SKM-1 treated with dmso at 0.1 percent for 144 hours (cell line): ENCODE results near the gene DENND2A.
"Not testable (repeated sequence)": the region's sequence is repeated elsewhere in the genome, so short reads cannot be mapped to it uniquely, and the experiment has no call there.

Source experiments
- DNase-seq: peaks from one replicate; lab custom pipeline; 2025; ENCODE audit not compliant: unreplicated experiment; lab: John Stamatoyannopoulos, UW

Gene DENND2A

DNA sequence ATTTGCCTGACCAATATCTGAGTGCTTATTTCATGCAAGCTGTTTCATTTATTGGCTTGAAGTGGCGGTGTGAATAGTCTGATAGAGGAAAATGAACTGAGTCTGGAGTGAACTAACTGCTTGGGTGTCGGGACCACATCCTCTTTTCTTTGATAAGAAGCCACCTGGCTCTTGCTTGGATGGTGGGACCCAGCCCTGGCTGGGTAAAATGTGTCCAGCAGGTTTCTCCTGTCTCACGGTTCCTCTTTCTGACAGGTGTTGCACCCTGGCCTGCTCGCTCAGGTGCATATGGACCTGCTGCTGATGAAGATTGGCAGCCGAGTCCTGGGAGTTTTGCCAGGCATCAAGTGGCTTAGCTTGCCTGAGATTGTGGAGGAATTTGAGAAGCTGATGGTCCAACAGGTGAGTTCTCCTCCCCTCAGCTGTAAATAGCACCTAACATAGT lies 33.8 kb upstream of the DENND2A start:
- DNase-seq = no peak

DNA sequence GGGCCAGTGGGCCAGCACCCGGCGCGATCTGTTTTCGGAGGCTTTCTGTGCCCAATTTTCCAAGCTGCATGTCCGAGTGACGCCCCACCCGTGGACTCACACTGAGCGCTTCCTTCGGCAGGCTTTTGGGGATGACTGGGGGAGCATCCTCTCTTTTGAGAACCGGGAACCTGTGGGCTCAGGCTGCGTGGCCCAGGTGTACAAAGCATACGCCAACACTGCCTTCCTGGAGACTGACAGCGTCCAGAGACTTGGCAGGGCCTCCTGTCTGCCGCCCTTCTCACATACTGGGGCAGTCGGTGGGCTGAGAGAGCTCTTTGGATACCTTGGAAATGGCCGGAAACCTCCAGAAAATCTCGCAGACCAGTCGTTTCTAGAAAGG lies 33.2 kb upstream of the DENND2A start:
- DNase-seq = no peak

DNA sequence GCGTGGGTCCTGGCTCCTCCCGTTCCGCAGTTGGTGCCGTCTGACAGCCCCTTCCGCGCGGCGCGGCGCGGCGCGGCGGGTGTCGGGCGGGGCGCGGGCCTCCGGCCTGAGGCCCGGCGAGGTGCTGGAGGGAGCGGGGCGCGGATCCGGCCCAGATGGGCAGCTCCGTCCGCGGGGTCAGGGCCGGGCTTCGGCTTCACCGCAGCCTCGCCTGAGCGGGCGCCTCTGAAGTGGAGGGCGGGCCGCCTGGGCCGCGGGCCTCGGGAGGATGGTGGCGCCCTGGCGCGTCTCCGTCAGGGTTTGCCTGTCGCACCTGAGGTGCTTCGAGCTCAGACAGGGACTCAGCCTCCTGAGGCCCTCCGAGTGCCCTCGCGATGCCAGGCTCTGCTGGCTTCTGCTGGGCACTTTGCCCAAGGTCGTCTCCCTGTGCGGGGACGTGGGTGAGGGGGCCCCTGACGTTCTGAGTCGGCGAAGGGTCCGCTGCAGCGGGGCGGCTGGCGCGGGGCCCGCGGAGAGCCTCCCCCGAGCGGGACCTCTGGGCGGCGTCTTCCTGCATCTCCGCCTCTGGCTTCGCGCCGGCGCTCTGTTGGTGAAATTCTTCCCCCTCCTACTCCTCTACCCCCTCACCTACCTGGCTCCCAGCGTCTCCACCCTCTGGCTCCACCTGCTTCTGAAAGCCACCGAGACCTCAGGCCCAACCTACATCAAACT lies 32.6 kb upstream of the DENND2A start:
- DNase-seq = peak; percentile 28

DNA sequence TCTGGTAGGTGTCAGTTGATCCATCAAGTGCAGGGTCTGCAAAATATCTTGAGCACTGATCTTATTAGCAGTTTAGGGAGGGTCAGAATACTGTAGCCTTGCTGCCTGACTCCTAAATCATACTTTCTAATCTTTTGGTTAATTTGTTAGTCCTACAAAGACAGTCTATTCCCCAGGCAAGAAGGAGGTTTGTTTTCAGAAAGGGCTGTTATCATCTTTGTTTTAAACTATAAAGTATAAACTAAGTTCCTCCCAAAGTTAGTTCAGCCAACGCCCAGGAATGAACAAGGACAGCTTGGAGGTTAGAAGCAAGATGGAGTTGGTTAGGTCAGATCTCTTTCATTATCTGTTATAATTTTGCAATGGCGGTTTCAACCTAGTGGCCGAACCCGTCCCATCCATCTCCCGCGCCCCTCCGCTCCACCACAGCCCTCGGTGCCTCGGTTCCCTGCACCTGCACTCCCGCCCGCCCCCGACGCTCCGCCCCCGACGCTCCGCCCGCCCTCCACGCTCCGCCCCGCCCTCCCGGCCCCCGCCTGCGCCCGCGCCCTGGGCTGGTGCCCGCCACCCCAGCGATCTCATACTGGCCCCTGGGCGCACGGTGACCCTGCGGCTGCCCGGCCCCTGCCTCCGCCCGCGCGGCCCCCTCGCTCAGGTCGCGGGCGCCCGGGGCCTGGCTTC lies 31.9 kb upstream of the DENND2A start, which contains the start of gene ADCK2:
TSS of gene ADCK2 (plus strand) at position 564 of the 681 bp plus-strand sequence. CDS start 386 bp downstream, outside the sequence.
- peak; percentile 28 for DNase-seq

DNA sequence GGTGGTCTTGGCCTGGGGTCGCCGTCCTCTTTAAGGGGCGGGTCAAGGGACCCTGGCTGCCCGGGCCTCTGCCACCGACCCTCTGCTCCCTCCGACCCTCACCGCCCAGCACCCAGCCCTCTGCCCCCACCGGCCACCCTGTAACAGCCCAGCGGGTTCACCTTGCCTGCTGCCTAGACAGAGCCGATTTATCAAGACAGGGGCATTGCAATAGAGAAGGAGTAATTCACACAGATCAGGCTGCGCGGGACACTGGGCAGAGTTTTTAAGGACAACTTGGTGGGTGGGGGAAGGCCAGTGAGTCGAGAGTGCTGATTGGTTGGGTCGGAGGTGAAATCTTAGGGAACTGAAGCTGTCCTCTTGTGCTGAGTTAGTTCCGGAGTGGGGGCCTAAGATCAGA lies 31.4 kb upstream of the DENND2A start:
- no peak for DNase-seq

DNA sequence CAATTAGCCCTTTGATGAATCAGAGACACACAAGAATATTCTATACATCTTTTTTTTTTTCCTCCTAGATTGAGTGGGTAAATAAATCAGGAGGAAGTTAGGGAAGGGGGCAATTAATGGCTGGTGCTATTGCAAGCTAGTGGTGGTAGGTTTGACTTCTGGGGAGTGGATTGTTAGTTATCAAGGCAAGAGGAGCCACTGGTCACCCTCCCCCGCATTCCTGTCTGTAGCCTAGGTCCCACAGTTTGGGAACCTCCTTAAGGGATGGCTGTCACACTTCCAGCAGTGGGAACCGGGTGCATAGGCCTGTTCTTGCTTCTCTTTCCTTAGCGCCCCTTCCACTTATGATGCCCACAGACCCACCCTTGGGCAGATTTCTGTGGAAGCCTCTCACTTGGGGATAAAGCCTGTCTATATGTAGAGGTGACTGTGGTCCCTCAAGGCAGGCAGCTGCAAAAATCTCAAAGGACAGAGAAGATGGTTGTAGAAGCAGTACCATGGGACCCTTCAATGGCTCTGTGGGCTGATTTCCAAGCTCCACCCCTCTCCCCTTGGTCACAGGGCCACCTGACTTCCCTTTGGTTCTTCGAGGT lies 29.8 kb upstream of the DENND2A start:
- DNase-seq = no peak

DNA sequence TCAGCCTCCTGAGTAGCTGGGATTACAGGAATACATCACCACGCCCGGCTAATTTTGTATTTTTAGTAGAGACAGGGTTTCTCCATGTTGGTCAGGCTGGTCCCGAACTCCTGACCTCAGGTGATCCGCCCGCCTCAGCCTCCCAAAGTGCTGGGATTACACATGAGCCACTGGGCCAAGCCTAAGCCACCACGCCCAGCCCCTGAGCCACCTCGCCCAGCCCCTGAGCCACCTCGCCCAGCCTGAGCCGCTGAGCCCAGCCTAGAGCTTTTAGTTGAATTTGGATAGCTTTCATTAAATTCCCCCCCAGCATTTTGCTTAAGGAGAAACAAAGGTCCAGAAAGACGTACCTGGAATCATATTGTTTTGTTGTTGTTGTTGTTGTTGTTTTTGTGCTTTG lies 29.2 kb upstream of the DENND2A start:
- not testable (repeated sequence) for DNase-seq

DNA sequence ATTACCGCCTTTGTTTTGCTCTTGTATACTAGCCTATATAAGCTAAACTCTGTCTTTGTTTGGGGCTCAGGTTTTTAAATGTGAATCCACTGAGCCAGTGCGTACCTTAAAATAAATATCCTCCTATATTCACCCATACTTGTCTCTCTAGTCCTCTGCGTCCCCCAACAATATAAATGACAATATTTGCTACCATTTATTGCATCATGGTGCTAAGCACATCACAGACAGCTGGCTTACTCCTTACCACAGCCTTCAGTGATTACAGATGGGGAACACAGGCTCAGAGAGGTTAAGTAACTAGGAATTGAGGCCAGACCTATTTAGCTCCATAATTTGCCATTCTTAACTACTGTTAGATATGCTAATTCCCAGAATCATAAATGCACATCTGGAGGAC lies 28.7 kb upstream of the DENND2A start:
- no peak for DNase-seq

DNA sequence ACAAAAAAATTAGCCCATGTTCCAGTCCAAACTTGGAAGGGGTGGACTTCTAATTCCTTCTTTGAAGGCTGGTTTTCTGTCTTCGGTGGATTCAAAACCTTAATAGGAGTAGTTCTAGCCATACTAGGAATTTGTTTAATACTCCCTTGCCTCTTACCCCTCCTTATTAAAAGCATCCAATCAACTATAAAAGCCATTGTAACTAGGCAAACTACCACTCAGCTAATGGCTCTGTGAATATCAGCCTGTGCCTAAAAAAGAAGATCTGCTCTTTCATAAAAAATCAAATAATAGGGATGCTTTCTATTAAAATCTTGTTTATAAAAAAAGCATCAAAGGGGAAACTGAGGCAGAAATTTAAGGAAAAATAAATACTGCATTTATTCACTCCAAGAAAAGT lies 28.0 kb upstream of the DENND2A start:
- no peak for DNase-seq

DNA sequence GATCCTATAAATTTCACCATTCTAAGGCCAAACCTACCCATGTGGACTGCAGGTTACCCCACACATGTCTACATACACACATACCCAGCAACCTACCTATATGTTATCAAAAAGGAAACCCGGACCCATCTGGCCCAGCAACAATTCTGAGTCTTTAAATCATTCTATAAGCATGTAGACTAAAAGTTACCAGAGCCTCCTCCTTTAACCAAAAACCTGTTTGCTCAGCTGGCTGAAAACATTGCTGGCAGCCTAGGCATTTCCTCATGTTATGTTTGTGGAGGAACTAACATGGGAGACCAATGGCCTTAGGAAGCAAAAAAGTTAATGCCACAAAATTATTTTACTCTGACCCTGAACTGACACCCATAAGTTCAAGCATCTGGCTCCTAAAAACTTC lies 26.9 kb upstream of the DENND2A start:
- no peak for DNase-seq

DNA sequence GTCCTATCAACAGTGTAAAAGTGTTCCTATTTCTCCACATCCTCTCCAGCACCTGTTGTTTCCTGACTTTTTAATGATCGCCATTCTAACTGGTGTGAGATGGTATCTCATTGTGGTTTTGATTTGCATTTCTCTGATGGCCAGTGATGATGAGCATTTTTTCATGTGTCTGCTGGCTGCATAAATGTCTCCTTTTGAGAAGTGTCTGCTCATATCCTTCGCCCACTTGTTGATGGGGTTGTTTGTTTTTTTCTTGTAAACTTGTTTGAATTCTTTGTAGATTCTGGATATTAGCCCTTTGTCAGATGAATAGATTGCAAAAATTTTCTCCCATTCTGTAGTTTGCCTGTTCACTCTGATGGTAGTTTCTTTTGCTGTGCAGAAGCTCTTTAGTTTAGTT lies 22.3 kb upstream of the DENND2A start:
- not testable (repeated sequence) for DNase-seq

DNA sequence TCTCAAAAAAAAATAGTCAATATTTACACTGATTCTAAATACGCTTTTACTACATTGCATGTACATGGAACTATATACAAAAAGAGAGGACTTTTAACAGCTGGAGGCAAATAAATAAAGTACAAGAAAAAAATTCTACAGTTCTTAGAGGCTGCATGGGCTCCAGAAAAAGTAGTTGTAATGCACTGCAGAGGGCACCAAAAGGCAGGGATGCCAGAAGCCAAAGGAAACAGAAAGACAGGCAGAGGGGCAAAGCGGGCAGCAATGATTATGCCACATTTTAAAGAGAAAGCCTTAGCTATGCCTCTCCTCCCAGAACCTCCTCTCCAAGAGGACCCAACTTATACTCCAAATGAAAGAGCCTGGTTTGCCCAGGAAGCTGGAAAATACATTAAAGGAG lies 20.5 kb upstream of the DENND2A start:
- DNase-seq = no peak

DNA sequence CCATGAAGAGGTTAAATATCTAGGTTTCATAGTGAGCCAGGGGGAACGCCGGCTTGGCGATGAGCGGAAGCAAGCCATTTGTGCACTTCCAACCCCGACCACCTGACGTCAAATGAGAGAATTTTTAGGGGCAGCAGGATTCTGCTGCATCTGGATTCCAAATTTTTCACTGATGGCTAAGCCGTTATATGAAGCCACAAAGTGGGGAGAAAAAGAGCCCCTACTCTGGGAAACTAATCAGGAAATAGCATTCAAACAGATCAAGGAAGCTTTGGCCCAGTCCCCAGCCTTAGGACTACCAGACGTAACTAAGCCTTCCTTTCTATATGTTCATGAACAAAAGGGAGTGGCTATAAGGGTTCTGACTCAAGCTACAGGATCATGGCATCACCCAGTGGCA lies 19.2 kb upstream of the DENND2A start:
- no peak for DNase-seq

DNA sequence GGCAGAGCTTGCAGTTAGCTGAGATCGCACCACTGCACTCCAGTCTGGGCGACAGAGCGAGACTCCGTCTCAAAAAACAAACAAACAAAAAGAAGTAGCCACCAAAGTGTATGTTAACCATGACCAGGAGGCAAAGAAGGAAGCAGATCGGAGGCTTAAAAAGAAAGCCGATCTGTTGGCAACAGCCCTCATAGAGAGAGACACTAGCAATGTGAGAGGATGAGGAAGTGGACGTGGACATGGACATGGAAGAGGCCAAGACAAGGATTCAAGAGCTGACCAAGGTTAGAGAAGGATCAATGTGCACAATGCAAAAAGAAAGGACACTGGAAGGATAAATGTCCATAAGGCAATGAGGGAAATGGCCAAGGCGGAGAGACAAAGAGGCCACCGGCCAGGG lies 17.3 kb upstream of the DENND2A start:
- DNase-seq = no peak

DNA sequence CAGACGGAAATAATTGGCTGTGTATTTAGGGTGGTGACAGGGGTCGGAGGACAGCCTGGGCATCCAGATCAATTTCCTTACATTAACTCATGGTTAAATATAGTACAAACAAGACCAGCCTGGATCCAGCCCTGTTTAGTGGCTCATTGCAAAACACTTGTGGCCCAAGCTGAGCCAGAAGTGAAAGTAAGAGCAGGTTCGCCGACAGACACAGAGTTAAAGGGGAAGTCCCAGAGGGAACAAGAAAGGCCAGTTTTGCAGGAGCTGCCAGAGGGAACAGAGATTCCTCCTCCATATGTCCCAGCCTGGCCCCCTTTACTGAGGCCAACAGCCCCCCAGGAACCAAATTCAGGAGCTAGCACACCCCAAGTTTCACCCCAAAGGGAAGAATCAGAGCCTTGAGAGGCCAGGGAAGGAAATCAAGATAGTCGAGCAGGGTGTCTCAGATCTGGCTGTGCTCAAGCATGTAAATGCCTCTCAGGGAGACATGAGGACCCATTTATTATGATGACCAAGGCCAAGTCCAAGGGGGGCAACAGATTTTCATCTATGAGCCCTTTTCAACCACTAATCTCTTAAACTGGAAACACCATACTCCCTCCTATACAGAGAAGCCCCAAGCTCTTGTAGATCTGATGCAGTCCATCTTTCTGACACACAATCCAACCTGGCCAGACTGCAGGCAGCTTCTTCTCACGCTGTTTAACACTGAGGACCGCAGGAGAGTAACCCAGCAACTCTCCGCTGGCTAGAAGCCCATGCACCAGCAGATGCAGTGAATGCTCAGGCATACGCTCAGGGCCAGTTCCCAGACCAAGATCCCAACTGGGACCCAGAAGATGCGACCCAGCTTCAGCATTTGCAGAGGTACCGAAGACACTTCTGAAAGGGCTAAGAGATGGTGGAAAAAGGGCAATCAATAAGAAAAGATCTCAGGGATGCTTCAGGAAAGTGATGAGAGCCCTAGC lies 16.2 kb upstream of the DENND2A start:
- peak; percentile 93 for DNase-seq

DNA sequence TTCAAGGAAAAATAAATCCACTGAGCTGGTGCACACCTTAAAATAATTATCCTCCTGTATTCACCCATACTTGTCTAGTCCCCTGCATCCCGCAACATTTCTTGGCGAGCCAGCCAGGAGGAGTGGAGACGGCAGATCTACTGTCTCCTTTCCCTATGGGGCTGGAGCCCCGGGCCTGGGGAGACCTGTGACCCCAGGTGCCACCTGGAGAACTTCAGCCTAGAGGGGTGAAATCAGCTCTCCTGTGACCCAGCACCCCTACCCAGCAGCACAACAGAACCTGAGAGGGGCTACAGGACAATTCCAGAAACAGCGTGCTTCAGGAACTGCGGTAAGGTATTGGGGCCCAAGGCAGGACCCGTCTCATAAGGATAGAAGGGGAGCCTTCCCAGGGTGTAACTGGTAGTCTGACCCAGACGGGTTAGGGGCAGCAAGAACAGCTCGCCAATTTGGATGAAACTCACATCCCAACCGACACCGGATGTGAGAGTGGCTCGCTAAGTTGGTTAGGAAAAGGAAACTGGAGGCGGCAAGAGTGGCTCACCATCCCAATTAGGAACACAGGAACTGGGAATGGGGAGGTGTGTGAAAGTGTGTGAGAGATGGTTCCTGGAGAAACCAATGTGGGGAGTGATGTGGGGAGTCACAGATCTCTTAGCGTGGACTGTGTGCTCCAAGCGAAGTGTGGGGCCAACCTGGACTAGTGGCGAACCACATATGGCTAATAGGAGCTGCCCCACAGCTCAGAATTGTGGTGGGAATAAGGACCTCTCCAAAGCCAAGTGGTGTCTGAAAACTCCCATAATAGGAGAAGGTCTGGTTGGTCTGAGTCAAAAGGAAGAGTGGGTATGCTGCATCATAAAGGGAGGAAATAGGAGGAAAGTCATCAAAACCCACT lies 15.1 kb upstream of the DENND2A start:
- DNase-seq = no peak

DNA sequence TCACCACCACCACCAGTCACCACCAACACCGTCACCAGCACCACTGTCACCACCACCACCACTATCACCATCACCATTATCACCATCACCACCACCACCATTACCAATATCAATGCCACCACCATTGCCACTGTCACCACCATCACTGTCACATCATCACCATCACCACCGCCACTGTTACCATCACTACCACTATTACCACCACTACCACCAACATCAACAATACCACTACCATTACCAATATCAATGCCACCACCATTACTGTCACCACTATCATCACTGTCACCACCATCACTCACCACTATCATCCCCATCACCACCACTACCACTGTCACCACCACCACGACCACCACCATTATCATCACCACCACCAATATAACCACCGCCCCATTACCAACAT lies 14.0 kb upstream of the DENND2A start:
- DNase-seq = no peak

DNA sequence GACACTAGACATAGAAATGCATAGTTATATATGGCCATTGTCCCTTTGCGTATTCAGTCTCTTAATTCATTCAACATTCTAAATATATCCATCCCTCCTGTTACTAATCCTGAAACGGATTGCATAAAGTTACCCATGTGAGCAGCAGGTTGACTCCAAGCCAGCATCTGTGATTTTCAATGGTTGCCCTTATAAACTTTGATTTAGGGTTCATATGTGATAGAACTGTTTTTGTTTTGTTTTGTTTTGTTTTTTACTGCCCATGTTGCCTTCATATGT lies 13.4 kb upstream of the DENND2A start:
- DNase-seq = no peak

DNA sequence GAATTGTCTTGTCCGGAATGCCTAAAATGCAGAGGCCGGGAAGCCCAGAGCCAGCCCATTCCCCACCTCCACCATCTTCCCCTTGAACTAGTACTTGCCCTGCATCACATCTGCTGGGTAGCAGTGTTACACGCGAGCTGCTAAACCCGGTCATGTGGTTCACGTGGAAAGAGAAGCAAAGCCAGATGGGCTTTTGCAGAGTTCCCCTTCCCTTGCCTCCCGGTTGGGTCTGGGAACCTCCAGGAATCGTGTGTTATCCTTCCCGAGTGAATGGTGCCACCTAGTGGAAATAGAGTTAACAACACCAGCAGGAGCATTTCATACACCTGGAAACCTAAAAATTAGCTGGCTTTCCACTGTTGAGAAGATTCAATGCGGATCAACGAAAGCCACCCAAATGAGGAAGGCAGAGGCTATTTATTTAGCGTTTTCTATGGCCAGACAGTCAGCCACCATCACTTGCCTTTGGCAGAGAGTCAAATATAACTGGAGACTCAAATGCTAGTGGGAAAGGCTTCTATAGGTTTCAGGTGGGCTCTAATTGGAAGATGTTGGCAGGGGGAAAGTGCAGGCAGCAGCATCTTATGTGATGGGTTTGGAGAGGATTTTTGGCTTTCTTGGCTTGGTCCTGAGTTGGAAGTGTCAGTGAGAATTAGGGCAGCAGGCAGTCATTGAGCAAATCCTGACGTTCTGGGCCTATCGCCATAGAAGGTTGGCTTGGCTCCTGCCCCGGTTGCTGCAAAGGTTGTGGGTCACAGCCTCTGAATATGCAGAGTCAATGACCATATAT lies 12.9 kb upstream of the DENND2A start:
- DNase-seq = no peak

DNA sequence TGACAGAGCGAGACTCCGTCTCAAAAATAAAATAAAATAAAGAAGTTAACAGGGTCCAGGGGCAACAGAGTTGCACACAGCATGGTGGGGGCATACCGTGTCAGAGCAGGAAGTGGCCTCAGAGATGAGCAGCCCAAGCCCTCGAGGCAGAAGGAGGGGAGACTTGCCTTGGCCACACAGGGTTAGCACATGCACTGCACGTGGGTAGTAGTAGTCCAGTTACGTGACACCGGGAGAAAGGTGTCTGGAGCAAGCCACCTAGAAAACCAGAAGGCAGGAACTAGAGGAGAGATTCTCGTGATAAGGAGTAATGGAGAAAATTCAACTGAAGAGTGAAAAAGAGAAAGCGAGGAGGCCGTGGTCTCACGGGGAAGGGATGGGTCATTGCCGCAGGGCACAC lies 9.8 kb upstream of the DENND2A start:
- no peak for DNase-seq
